GM21825 (cell line): Measurements from ENCODE around the gene AMACR.
A peak's percentile ranks its signal among the peaks of the same experiment; 100 is the strongest.

Experiments
- ATAC-seq: cut with Tn5 transposase; IDR thresholded peaks from one replicate; pipeline ENCODE4 v1.9.1; 2021; ENCODE audit warnings: mild to moderate bottlenecking, moderate library complexity; ENCODE audit not compliant: unreplicated experiment

The AMACR gene

DNA sequence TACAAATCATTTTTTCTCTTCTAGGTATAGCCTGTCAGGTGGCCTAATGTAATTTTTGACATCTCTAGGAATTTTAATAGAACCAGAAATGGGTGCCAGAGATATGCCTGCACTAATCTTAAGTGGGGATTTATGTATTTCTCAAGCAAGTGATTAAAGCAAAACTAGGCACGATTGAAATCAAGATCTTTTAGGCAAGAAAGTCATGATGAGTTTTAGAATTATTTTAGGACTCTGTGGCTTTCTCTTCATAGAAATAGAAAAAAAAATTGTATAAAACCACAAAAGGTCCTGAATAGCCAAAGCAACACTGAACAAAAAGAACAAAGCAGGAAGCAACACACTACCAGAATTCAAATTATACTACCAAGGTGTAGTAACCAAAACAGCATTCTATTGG is 952 bp upstream of the AMACR start:
- no peak for ATAC-seq

DNA sequence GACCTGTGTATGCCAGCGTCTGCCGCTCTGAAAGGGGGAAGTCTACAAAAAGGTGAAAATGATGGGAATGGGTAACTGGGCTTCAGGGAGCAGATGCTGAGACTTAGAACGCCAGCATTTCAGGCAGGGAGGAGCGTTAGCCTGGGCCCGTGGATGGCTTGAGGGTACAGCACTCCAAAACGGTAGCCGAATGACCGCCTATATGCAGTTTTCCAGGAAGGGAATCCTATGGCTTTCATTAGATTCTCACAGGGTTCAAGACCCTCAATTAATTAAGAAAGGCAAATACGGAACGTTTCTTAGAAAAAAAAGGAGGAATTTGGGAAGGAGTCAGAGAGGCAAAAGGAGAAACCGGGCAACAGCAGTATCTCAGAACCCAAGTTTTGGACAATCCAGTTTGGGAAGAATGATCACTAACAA is 639 bp downstream of the AMACR start:
- ATAC-seq, result no peak

DNA sequence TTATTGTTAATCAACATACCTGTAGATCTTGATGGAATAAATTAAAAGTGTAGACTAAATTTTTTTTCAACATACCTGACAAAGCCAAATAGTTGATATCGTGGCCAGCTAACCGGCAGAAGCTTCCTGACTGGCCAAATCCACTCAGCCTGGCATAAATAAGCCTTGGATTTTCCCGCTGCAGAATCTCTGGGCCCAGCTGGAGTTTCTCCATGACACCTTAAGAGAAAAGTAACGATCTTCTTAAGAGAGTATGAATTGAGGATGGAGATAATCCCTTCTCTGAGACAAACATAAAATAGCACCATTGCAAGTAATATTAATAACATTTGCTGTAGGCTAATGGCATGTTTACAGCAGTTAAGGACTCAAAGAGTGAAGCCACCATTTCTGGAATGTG is 2.2 kb downstream of the AMACR start:
- ATAC-seq, result no peak

DNA sequence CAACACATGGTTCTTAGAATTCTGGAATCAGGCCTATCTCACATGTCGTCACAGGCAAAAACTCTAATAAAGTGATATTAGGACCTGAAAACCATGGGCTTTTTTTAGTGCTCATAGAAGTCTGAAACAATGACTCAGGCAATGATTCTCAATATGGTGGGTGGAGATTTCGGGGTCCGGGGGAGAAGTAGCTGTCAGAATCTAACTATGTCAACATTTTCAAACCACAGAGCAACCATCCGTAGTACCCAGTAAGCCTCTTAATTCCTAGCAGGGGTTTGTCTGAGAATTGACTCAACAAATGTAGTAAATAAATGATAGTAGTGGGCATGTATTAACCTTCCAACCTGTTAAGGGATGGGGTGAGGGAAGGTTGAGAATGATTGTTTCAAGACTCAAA is 2.6 kb downstream of the AMACR start:
- ATAC-seq, result no peak

DNA sequence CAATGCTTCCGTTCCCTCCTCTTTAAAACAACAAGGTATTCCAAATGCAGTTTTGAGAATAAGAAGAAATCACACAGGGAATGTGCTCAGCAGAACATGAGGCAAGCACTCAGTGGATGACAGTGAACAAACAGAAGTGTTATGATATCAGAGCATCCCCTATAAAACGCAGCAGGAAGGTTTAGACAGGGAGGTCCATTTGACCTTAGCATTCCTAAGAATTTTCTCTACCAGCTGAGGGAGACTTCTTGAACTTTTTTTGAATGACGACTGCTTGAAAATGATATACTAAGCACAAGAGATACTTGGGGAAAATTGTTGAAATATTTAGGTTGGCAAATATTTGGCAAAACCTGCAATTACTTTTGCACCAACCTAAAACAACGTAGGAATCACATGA is 3.9 kb downstream of the AMACR start:
- ATAC-seq, result no peak

DNA sequence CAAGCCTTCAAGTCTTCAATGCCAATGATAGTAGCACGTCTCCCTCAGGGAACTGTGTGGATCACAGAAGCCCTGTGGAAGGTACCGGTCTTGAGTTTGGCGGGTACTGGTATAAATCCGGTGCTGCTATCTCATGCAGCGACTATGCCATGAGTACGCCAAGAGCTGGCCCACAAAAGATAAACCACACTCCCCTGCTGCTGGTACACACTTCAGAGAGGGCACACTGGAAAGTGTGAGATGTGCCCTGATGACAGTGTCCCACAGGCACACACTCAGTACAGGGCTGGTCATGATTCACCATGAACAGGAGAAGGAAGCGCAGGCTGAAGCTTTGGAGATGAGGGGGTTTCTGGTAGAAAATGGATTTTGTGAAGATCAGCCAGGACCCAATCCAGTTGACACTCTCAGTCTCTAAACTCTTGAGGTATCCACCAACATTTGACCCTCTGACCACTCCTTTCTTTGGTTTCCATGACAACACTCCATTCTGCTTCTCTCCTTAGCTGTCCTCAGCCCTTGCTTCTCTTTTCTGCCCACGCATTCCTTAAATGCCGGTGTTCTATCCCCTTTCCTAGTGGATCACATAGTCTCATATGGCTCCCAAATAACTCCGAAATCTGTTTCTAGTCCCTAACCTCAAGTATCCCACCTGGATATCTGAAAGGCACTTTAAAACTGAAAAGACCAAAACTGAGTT is 5.1 kb downstream of the AMACR start:
- ATAC-seq, result no peak

DNA sequence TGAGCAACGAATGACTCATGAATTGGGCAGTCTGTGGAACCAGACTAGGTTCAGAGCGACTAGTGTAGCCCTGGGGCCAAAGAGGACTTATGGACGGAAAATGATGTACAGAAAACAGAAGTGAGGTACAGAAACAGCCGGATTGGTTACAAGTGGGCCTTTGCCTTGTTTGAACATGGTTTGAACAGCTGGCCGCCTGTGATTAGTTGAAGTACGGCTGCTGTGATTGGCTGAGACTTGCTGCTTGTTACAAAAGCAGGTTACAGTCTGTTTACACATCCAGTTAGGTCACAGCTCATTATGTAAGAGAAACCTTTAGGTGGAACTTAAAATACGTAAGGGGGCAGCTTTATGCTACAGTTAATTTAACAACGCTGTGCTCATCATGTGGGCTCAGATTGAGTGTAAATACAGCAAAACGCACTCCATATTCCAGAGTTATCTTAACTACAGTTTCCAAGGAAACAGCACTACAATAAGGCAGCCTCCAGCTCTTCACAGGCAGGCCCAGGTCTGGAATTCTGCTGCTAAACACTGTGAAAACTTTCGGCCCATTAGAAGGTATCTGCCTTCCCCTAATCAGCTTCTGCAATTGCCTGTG is 6.5 kb downstream of the AMACR start:
- ATAC-seq, result no peak

DNA sequence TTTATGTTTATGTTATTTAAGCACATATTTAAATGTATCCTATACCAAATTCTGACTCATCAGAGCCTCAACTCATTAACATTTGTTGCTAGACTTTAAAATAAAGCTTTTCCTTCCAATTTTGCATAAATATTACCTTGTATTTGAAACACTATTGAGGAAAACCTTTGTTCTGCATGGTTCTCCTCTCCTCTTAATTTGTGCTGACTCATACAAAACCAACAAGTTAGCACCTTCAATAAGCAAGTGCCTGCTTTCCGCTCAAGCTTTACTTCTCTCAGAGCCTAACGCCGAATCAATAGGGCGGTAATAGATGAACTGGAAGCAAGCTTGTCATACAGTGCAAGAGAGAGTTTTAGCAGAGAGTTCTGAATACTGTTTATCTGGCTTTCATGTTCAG is 7.9 kb downstream of the AMACR start:
- ATAC-seq, result no peak

DNA sequence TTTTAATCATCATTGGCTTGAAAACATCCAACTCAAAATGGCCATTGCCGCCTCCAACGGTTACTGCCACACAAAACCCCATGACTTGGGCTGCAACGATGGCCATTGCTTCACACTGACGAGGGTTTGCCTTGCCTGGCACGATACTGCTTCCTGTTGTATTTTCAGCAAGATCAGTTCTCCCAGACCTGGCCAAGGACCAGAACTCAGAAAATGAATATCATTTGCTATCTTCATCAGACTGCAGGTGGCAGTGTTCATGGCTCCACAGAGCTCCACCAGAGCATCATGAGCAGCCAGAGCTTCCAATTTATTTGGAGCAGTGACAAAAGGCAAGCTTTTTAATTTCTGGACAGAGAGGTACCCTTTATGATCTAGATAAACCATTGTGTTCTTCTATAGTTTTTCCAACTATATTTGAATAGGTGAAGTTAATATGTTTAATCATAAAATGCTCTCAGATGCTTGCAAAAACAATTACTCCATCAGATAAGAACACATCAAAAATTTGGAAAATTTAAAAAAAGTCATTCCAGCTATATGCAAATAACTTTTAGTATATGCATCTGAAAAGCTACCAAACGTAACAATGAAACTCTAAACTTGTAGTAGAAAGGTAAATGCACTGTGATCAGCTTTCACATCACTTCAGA is 10.4 kb downstream of the AMACR start:
- peak; percentile 80 for ATAC-seq

DNA sequence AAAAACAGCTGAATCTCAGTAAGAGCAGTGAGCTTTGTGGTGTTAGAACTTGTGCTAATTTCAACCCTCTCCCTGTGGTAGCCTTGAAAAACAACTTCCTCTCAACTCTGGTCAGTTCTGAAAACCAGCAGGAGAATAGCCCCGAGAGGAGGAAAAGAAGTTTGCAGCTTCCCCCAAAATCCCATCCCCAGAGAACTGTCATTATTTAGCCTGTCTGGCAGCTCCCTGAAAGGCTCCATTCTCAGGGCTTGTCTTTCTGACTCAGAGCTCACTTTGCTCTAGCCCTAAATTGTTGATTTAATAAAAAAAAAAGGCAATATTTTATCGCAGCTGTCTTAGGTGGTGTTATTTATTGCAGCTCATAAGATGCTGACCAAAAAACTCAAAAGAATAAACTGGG is 12.0 kb downstream of the AMACR start:
- ATAC-seq, result no peak

DNA sequence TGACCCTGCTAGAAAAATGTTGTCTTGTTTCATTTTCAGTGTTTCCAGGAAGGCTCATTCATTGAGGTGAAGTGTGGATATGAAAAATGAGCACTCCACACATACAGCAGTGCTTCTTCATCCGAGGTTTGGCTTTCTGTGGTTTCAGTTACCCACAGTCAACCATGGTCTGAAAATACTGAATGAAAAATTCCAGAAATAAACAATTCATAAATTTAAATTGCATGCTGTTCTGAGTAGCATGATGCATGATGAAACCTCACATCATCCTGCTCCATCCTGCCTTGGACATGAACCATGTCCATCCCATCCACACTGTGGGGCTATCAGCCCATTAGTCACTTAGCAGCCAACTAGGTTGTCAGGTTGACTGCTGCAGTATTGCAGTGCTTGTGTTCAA is 13.0 kb downstream of the AMACR start:
- ATAC-seq, result no peak

DNA sequence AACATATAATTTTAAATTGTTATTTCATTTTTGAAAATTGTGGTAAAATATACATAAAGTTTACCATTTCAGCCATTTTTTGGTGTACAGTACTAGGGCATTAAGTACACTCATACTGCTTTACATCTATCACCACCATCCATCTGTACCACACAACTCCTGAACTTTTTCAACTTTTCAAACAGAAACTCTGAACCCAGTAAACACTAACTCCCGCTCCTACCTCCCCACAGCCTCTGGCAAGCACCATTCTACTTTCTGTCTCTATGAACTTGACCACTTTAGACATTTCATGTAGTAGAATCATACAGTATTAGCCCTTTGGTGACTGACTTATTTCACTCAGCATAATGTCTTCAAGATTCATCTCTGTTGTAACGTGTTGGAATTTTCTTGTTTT is 15.0 kb downstream of the AMACR start:
- no peak for ATAC-seq

DNA sequence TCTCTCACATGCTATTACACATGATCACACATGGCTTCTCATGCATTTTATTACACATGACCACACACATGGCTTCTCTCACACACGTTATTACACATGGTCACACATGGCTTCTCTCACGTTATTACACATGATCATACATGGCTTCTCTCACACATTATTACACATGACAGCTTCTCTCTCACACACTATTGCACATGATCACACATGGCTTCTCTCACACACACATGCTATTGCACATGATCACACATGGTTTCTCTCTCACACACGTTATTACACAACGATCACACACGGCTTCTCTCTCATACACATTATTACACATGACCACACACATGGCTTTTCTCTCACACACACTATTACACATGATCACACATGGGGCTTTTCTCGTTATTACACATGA is 22.4 kb downstream of the AMACR start:
- ATAC-seq, result no peak

DNA sequence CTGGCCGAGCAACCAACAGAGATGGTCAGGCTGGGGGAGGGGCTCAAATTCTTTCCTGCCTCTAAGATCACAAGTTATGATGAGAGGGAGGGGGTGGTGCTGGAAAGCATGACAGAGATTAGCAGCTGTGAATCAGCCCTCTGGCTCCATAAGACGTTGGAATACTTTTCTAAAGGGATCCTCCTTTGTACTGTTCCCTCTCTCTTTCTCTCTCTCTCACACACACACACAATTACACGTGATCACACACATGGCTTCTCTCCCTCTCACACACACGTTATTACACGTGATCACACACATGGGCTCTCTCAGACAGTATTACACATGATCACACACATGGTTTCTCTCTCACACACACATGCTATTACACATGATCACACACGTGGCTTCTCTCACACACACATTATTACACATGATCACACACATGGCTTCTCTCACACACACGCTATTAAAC is 23.2 kb downstream of the AMACR start, which contains the start of gene SLC45A2:
TSS of gene SLC45A2 (minus strand) at position 23 of the 454 bp plus-strand sequence. CDS start 110 bp downstream, outside the sequence.
- ATAC-seq, result no peak

DNA sequence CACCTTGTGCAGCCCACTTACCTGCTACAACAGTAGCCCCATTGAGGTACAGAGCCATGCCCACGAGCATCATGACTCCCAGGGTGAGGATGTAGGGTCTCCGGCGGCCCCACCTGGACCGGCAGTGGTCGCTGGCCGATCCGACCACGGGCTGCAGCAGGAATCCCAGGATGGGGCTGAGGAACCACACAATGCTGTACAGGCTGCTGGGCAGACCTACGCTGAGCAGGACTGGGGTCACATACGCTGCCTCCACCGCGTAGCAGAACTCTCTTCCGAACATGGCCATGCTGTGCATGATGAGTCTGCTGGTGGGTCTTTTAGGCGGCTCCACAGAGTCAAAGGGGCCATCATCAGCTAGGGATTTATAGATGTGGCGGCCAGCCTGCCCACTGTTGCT is 23.7 kb downstream of the AMACR start:
- ATAC-seq, result no peak

DNA sequence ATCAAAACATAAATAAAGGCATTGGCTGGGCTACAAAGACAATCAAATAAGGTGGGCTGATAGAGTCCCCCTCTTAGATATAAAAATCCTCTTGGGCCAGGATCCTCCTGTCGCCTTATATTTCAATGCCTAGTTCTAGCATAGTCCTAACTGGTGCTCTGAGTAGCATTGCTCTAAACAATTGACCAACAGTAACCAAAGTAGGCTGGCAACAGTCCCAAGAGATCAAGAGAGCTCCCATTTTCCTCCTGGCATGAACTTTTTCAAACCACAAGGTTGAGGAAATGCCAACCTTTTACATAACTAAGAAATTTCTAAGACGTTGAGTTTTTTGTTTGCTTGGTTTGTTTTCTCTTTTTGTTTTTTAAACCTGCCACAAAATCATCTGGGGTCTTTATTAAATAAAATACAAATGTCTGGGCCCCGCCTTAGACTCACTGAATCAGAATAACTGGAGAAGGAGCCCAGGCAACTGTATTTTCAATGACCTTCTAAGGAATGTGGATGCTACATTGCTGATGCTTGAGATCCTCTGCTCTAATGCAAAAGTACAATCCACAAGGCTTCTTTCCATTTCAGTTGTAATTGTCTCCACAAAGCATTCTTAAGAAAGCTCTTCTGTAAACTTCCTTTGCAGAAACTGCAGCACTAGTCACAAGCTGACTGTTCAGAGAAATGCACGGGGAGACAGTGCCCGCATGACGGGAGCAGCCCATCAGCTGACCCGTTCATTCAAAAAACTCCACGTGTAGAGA is 26.3 kb downstream of the AMACR start:
- ATAC-seq, result no peak

DNA sequence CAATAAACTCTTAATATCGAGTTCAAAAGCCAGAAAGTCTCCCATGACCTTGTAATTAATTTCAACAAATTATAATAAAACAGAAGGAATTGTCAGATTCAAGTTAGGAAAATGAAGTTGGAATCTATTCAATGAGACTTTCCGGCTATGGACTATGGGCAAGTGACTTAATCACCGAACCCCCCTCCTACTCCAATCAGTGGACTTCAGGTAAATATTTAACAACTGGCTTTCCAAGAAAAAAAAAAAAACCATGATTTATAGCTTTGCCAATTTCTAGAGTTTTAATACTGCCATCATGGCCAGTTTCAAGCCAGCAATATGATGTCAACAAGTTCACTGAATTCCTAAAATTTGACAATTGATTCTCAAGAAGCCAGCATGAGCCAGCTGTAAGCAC is 27.8 kb downstream of the AMACR start:
- no peak for ATAC-seq

DNA sequence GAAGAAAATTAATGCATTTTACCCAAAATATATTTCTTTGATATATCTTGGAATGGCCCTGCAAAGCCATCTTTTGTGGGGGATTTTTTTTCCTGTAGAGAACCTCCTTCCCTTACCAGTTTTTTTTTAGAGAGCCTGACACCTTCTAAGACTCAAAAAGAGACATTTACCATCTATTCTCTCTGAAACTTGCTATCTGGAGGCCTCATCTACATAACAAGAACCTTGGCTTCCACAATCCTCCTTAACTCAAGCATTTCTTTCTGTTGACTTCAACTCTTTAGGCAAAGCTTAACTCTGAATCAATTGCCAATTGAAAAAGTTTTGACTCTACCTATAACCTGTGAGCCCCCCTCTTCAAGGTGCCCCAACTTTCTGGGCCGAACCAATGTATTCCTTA is 29.5 kb downstream of the AMACR start:
- no peak for ATAC-seq

DNA sequence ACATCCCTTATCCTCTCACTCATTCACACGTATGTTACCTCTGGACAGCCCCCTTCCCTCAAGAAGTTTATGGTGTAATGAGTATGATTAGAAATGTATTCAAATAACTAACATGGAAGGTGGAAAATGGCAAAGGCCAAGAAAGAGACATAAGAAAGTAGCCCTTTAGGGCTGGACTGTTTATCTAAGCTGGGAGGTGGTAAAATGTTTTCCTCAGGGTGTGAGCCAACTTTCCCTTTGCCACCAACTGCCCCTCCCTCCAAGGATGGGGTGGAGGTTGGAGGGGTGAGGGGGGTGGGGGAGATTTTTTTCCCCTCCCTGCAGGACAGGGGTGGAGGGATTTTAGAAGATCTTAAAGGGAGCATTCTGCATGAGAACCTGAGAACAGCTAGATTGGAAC is 31.5 kb downstream of the AMACR start:
- ATAC-seq, result no peak

DNA sequence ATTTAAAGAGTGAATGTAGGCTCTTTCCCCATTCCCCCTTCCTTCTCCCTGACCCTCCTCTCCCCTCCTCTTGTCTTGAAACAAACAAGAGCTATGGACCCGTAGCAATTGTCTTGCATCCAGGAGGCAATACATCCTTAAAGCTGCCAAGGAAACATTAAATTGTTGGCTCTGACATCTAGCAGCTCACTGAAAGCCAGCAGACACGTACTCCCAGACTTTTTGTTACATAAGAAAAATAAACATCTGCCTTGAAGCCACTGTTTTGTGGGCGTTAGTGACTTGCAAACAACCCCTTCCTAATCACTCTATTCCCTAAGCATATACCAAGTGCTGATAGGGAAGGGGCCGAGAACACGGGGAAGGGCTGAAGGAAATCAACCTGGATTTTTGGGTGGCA is 32.0 kb downstream of the AMACR start:
- no peak for ATAC-seq

DNA sequence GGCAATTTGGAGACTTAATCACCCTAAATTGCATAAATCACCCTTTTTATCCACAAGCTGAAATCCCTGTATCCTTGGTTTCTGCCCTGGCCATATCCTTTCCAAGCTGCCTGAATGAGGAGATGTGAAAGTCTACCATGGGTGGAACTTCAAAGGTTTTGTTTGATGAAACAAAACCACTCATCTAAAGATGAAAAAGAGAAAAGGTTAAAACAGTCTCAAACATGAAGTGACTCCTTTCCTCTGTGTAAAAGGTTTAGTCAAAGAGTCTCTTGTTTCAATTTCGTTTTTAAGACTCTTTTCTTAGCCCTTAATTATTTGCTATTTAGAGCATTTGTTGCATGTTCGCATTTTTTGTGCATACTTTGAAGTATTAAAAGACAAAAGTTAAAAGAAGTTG is 34.6 kb downstream of the AMACR start:
- ATAC-seq, result no peak
